HG03432 (cell line): ENCODE measurements around the gene MX1.

Source experiments
- ATAC-seq: cut with Tn5 transposase; IDR thresholded peaks from one replicate; pipeline ENCODE4 v1.9.1; 2021; ENCODE audit warnings: mild to moderate bottlenecking, moderate library complexity; ENCODE audit not compliant: unreplicated experiment

The MX1 gene

DNA sequence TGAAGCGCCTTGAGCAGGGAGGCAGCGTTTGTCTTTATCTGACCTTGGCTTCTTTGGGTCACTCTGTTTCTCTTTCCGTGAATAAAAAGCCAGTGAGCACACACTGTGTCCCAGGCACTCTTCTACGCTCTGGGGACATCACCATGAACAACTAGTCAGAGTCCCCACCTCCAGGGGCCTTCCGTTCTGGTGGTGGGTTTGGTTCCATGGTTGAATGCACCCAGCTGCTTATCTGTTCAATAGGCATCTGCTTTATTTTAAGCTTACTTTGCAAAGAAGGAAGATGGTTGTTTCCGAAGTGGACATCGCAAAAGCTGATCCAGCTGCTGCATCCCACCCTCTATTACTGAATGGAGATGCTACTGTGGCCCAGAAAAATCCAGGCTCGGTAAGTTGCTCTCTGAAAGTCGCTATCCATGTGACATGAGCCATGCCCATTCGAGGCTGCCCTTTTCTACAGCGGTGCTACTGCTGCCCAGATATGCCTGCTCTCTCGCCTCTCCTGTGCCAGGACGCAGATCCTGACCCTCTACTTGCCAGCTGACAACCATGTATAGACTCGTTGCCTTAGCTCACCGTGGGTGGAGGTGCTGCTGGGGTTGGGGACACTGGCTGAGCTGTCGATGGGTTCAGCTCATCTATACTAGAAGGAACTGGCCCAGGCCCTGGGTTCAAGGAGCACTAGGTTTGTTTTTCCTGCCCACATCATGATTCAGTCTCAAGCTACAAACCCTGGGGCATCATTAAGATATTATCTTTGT lies 5.9 kb downstream of the MX1 start:
- ATAC-seq: peak; percentile 83

- no peak for ATAC-seq
These were observed 6.8 kb downstream of the MX1 start for GRCh38 chr21:41432562-41433460.

DNA sequence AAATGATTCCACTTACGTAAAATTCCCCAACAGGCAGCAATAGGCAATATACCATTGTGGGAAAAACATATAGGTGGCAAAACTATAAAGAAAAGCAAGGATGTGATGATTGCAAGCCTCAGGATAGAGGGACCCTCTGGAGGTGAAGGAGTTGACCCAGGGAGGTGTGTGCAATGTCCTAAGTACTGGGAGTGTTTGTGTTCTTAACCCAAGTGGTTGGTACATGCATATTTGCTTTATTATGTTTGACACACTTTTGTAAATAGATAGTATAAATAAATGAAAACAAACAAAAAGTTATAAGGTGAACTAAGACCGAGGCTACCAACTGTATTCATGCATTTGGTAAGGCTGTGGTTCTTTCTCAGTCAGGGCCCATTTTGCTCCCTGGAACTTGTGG lies 7.5 kb downstream of the MX1 start:
- no peak for ATAC-seq

- no peak for ATAC-seq
These were observed 9.7 kb downstream of the MX1 start for GRCh38 chr21:41435706-41436105.

DNA sequence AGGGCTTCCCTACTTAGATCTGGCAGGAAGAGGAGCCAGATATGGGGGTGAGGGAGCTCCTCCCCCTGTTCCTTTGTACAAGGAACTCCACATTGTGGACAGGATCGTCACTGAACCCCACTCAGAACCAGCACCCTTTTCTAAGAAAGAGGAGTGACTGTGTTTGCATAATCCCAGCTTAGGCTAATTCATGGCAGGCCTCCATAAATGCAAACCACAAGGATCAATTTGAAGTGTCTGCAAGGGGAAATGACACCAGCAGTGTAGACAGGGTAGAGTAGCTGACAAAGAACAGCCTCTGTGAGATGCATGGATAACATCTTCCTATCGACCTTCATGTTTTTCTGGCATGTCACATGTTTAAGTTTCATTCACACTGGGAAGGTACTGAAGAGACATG lies 11.7 kb downstream of the MX1 start:
- ATAC-seq: no peak

GRCh38 chr21:41438425-41439113 lies 12.5 kb downstream of the MX1 start:
- ATAC-seq: no peak

- no peak for ATAC-seq
These were observed 13.2 kb downstream of the MX1 start for GRCh38 chr21:41439248-41439647.

GRCh38 chr21:41441546-41441945 lies 15.5 kb downstream of the MX1 start:
- no peak for ATAC-seq

- no peak for ATAC-seq
These were observed 16.6 kb downstream of the MX1 start for GRCh38 chr21:41442481-41443186.

GRCh38 chr21:41443562-41443961 lies 17.5 kb downstream of the MX1 start:
- no peak for ATAC-seq

- ATAC-seq: no peak
These were observed 18.8 kb downstream of the MX1 start for GRCh38 chr21:41444703-41445464.

DNA sequence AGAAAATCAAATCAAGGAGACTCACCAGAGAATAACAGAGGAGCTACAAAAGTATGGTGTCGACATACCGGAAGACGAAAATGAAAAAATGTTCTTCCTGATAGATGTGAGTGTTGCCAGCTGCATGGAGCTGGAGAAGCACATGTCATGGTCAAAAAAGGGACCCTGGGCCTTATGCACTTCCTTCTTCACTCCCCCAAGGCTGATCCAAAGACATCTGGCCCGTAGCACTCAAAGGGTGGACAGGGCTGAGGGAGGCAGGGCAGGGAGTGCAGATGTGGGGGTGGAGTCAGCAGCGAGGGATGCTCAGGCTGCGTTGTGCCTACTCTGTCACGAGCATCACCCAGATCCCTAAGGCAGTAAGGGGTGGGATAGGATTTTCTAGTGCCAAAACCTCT lies 19.4 kb downstream of the MX1 start:
- no peak for ATAC-seq

DNA sequence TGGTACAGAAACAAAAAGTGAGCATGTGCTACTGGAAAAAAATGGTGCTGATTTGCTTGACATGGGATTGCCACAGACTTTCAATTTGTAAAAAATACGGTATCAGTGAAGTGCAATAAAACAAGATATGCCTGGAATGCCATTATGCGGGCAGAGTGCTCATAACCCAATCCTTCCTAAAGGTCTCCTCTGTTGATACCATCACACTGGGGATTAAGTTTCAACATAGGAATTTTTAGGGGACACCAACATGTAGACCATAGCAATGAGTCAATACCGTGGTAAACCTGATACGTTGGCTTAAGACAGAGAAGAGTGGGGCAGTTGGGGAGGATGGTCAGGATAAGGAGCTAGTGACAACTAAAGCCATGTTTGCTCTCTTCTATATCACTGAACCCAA lies 20.5 kb downstream of the MX1 start:
- ATAC-seq: no peak

DNA sequence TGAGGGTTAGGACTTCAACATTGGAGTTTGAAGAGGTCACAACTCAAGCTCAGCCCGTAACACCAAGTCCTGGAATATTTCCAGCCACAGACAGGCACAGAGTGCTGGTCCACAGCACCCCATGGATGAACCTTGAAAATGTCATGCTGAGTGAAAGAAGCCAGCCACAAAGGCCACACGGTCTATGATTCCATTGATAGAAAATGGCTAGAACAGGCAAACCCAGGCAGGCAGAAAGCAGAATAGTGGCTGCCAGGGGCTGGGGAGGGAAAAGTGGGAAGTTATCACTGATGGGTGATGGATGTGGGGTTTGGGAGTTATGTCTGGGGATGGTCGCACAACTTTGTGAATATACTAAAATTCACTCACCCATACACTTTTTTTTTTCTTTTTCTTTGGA lies 21.3 kb downstream of the MX1 start:
- no peak for ATAC-seq

- ATAC-seq: no peak
These were observed 23.6 kb downstream of the MX1 start for GRCh38 chr21:41449613-41450012.

DNA sequence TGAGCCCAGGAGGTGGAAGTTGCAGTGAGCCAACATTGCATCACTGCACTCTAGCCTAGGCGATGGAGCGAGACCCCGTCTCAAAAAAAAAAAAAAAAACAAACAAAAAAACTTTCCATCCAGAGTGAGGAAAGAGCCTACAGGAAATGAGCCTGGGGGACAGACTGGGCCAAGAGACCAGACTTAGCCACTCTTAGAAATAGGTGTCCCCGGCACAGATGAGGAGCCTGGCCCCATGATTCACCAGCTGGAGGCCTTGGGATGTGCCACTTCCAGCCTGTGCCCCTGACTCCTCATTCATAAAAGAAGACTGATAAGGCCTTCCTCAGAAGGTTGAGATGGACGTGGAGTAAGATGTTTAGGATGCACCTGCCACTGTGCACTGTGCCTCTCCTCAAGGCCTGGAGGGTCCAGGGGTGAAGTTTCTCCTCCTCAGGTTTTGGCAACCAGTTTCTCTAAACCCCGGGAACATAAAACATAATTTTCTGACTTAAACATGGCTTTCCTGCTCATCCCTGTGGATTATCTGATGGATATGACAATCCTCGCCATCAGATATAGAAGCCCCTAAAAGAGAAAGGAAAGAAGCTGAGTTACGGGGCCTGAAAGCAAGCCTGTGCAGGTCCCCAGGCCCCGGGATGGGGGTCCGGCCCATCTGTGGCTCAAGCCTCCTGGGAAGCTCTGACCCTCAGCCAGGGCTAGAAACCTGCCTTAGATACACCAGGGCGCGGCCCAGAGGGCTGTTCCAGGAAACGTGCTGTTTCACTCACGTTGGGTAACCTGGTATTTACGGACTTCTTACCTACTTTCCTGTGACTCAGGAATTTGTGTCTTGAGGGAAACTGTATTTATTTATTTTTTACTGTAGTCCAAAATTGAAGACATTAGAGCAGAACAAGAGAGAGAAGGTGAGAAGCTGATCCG lies 26.0 kb downstream of the MX1 start:
- ATAC-seq: no peak

- no peak for ATAC-seq
These were observed 27.2 kb downstream of the MX1 start for GRCh38 chr21:41453198-41453597.

DNA sequence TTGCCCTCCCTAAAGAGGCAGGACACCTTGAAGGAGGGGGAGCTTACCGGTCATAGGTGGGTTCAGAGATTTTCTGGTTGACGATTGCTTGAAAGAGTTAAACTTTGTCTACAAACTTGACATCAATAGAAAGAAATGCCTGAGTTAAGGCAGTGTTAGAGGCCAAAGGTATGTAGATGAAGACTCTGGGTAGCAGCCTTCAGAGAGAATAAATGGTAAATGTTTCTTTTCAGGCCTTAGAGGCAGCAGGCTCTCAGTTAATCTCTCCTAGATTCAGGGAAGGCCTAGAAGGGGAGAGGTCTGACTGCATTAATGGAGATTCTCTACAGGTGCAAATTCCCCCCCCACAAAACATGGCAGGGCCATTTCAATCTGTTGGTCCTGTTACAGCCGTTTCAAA lies 27.7 kb downstream of the MX1 start:
- ATAC-seq: no peak

GRCh38 chr21:41458121-41458520 lies 32.1 kb downstream of the MX1 start:
- ATAC-seq: no peak
